Endothelial cell of umbilical vein (primary cell): ENCODE results near the gene ABAT. TPM values are rescaled to one million over a fixed set of nuclear protein-coding genes. Genes with fewer than 3 reads are reported as not detected.

ENCODE experiments used
- BruUV-seq: library from RNA; stranded (reverse); fragments of 400-500 nt; replicated peaks from 2 replicates; lab custom pipeline; 2021; lab: Mats Ljungman, UMichigan
- CTCF ChIA-PET: fragments of 300-600, 350-600 bp; sonication (Branson Sonifier 250); formaldehyde crosslinking; loops from one replicate; lab custom pipeline; 2021; ENCODE audit warnings: antibody characterized with exemption, inconsistent platforms; lab: Charles Lee
- POLR2A ChIA-PET: fragments of 300-600, 350-600 bp; sonication (Branson Sonifier 250); formaldehyde crosslinking; loops from one replicate; lab custom pipeline; 2021; ENCODE audit warnings: antibody characterized with exemption, inconsistent platforms; lab: Charles Lee
- DNase-seq: peaks from one replicate; pipeline ENCODE4 v3.0.0-alpha.2; 2011; ENCODE audit warnings: low read depth, low spot score
- FAIRE-seq: peaks from 2 replicates; lab custom pipeline; 2011; peaks lifted over from hg19 to GRCh38; lab: Jason Lieb, UNC
- H2AFZ ChIP-seq: 2 replicates; pipeline ENCODE4 v1.6.0; 2012; ENCODE audit warnings: low read depth, low read length, control low read depth, inconsistent platforms
- H3K27ac ChIP-seq: 2 replicates; pipeline ENCODE4 v1.5.1; 2011; ENCODE audit warnings: low read depth, mild to moderate bottlenecking, control low read depth, low read length, moderate library complexity; ENCODE audit not compliant: insufficient read depth
- H3K27me3 ChIP-seq, 2 experiments: 2 replicates each; pipeline versions ENCODE4 v1.6.0 to v1.6.1; 2011; ENCODE audit warnings: low read length in 2 of 2, mixed read lengths in 1 of 2; ENCODE audit not compliant: control insufficient read depth in 2 of 2, insufficient read depth in 2 of 2
- H3K36me3 ChIP-seq, 2 experiments: 2 replicates in 1 of 2; 3 replicates in 1 of 2; pipeline ENCODE4 v1.5.1; 2011; ENCODE audit warnings: low read length in 2 of 2, mild to moderate bottlenecking in 1 of 2, moderate library complexity in 1 of 2; ENCODE audit not compliant: control insufficient read depth in 2 of 2, insufficient read depth in 2 of 2; ENCODE audit errors: extremely low read depth in 1 of 2
- H3K4me1 ChIP-seq: 3 replicates; pipeline ENCODE4 v1.5.1; 2011; ENCODE audit warnings: mild to moderate bottlenecking, low read length; ENCODE audit not compliant: control insufficient read depth, insufficient read depth; ENCODE audit errors: extremely low read depth
- H3K4me2 ChIP-seq: 2 replicates; pipeline ENCODE4 v1.6.1; 2011; ENCODE audit warnings: low read length, control low read depth, mixed read lengths; ENCODE audit not compliant: insufficient read depth
- H3K4me3 ChIP-seq, 3 experiments: fragments of 200-600 bp in 1 of 3; sonication (generic), shearing (Covaris generic) in 1 of 3; replicated peaks in 1 of 3; 2 replicates each; pipeline ENCODE4 v1.5.1; 2011 to 2016; ENCODE audit warnings: control low read depth in 3 of 3, low read length in 3 of 3, mild to moderate bottlenecking in 2 of 3, inconsistent platforms in 1 of 3, low read depth in 1 of 3, moderate library complexity in 1 of 3; ENCODE audit not compliant: insufficient read depth in 1 of 3
- H3K79me2 ChIP-seq: 2 replicates; pipeline ENCODE4 v1.6.0; 2012; ENCODE audit warnings: low read length, inconsistent platforms; ENCODE audit not compliant: control insufficient read depth, insufficient read depth
- H3K9ac ChIP-seq: replicated peaks from 2 replicates; pipeline ENCODE3; 2011; ENCODE audit warnings: low read length, control low read depth; ENCODE audit not compliant: insufficient read depth; ENCODE audit errors: extremely low read depth
- H3K9me1 ChIP-seq: replicated peaks from 3 replicates; pipeline ENCODE4 v1.6.0; 2011; ENCODE audit warnings: mild to moderate bottlenecking, low read length; ENCODE audit not compliant: control insufficient read depth, insufficient read depth; ENCODE audit errors: extremely low read depth
- H3K9me3 ChIP-seq: replicated peaks from 2 replicates; pipeline ENCODE4 v1.5.1; 2012; ENCODE audit warnings: low read length, inconsistent platforms; ENCODE audit not compliant: control insufficient read depth, insufficient read depth
- H4K20me1 ChIP-seq: replicated peaks from 2 replicates; pipeline ENCODE3; 2011; ENCODE audit warnings: mild to moderate bottlenecking, low read length; ENCODE audit not compliant: control insufficient read depth, insufficient read depth; ENCODE audit errors: extremely low read depth
- CTCF ChIP-seq, 2 donors: IDR thresholded peaks; 1 replicate in 1 of 2; 2 replicates in 1 of 2; pipeline ENCODE4 v1.5.1; 2011; ENCODE audit warnings: low read length in 2 of 2, mild to moderate bottlenecking in 2 of 2, moderate library complexity in 2 of 2, control low read depth in 1 of 2, inconsistent platforms in 1 of 2, low read depth in 1 of 2; ENCODE audit not compliant: insufficient read depth in 1 of 2; ENCODE audit errors: extremely low read depth in 1 of 2
- EZH2 ChIP-seq: IDR thresholded peaks from 2 replicates; pipeline ENCODE4 v1.6.1; 2012; ENCODE audit warnings: borderline replicate concordance, low read depth, mild to moderate bottlenecking, moderate library complexity, low read length, inconsistent platforms; ENCODE audit not compliant: severe bottlenecking
- FOS ChIP-seq: IDR thresholded peaks from 2 replicates; pipeline ENCODE4 v1.6.1; 2011; ENCODE audit warnings: mild to moderate bottlenecking, low read length, moderate library complexity, borderline replicate concordance; ENCODE audit not compliant: insufficient read depth
- GATA2 ChIP-seq: IDR thresholded peaks from 2 replicates; pipeline ENCODE4 v1.7.0; 2011; ENCODE audit warnings: low read depth, mild to moderate bottlenecking, moderate library complexity, mixed read lengths, low read length; ENCODE audit not compliant: insufficient read length, insufficient read depth
- JUN ChIP-seq: IDR thresholded peaks from 2 replicates; pipeline ENCODE4 v1.6.1; 2011; ENCODE audit warnings: borderline replicate concordance, low read depth; ENCODE audit not compliant: insufficient read length, insufficient read depth
- MAX ChIP-seq: IDR thresholded peaks from 2 replicates; pipeline ENCODE4 v1.6.1; 2011; ENCODE audit not compliant: insufficient read depth, insufficient read length
- MYC ChIP-seq: IDR thresholded peaks from one replicate; pipeline ENCODE4 v1.6.1; 2011; ENCODE audit warnings: mild to moderate bottlenecking, low read depth, low read length
- POLR2A ChIP-seq: IDR thresholded peaks from 2 replicates; pipeline ENCODE4 v1.6.1; 2012; ENCODE audit warnings: low read depth, mild to moderate bottlenecking, control low read depth, low read length
- POLR2AphosphoS5 ChIP-seq: IDR thresholded peaks from 2 replicates; pipeline ENCODE4 v1.6.1; 2012; ENCODE audit warnings: low read depth, mild to moderate bottlenecking, control low read depth, low read length, moderate library complexity; ENCODE audit not compliant: insufficient read depth
- dilution Hi-C: fragments of 300-500 bp; cut with MboI; formaldehyde crosslinking; loops from one replicate; pipeline ENCODE4 v1.15.0; 2019; ENCODE audit warnings: low sequenced_read_pairs; ENCODE audit not compliant: extremely low pct_ligation_motif_present
- intact Hi-C: fragments of 100-400 bp; cut with micrococcal nuclease; formaldehyde crosslinking; loops from one replicate; pipeline ENCODE4 v1.10.0; 2022
- polyA plus RNA-seq, 4 experiments: library from polyadenylated mRNA; depleted of rRNA in 3 of 4; stranded (reverse) in 3 of 4; unstranded in 1 of 4; fragments of >200 nt; gene quantifications; 2 replicates each; pipeline versions ENCODE4 v1.2.1 to v1.2.3, GENCODE V29; 2011 to 2012; ENCODE audit warnings: missing spikeins in 1 of 4
- total RNA-seq: library from RNA; stranded (reverse); gene quantifications from 2 replicates; pipeline ENCODE4 v1.2.3, GENCODE V29; 2021

ABAT gene
- total and polyA plus RNA-seq, 2 donors (not counting 3 experiments of a cell fraction or from before 2014, with no cell fraction given) = 1.3 to 1.4 TPM

- no TSS peak for BruUV-seq
- Histone ChIP-seq H3K4me2 (no peak overlapping the region), H3K79me2 (no peaks in the 10 kb centered on the region), H3K9me1 (no peaks in the 10 kb centered on the region), H3K4me3 (no peak overlapping the region), H3K36me3 (no peaks in the 10 kb centered on the region), H3K4me1 (no peaks in the 10 kb centered on the region), H2AFZ (no peak overlapping the region), H3K9me3 (no peaks in the 10 kb centered on the region), H3K9ac (no peak overlapping the region), H3K27me3 (no peaks in the 10 kb centered on the region), H4K20me1 (no peaks in the 10 kb centered on the region), H3K27ac (no peak overlapping the region)
- FAIRE-seq (no peak), DNase-seq (no peak)
- ChIA-PET CTCF (no interaction called here), POLR2A (no interaction called here)
- intact Hi-C loops = no loop called here
- dilution Hi-C loops = no loop called here
- TF ChIP-seq EZH2 (no peak), JUN (no peak), POLR2A (no peak), CTCF (IDR thresholded peaks at IDR 0.05; ENCODE audit: extremely low read depth in 1 of 2, insufficient read depth in 1 of 2, low read depth in 1 of 2, low read length in 2 of 2) (no peak), MYC (no peak), MAX (no peak), POLR2AphosphoS5 (no peak), GATA2 (no peak), FOS (no peak)
These were observed 82.3 kb downstream of the ABAT start for GRCh38 chr16:8756755-8757154.
